ENCODE results near the gene DDR2.
A peak's percentile ranks its signal among the peaks of the same experiment; 100 is the strongest.

DDR2 gene

DNA sequence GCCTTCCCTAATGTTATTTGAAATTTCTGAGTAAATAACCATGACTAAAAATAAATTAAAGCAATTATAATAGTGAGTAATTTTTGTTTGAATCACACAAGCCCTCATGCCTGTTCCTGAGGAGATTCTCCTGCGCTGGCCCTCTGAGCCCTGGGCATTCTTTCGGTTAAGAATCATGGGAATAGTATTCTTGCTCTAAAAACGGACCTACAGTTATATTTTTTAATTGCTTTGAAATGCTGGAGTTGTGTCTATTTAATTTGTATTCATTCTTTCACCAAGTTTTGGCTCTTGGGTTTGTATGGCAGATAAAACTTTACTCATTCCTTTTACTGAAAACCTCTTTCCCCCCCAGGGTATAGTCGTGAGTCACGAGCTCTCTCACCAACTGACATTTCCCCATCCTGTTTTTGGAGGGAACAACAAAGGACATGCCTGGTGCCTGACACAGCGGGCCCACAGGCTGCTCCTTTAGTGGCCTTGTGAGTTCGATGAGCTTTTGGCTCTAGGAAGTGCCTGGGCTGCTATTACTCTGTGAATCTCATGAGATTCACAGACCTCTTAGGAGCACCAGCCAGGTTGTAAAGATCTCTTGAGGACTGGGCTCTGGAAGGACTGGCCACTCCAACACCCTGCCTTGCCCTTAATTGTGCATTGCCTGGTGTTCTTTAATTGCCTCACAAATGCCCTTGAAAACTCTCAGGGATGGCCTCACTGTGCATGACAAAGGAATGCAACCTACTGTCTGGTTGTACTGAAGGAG, 58.6 kb downstream of the DDR2 start:
- TF ChIP-seq CTCF (IDR thresholded peaks at IDR 0.05), result no peak
- Histone ChIP-seq H3K27me3 (no peaks in the 10 kb centered on the region), H3K4me1 (peaks cover 0 to 51% (median 20%) of the 10 kb centered on the region in 4 donors), H3K9me3 (no peaks in the 10 kb centered on the region), H3K27ac (peak overlapping the region; percentile 42 to 60), H3K36me3 (no peaks in the 10 kb centered on the region), H3K4me3 (no peak overlapping the region)
- DNase-seq, result peak; percentile 84 to 90
- intact Hi-C loops (cut with DNase I; ENCODE audit: low total_unique reads), result no loop called here

GRCh38 chr1:162691999-162692575, 59.8 kb downstream of the DDR2 start:
- no peaks in the 10 kb centered on the region for H3K27me3 ChIP-seq
- H3K27ac ChIP-seq, result peak overlapping the region; percentile 8 to 60
- intact Hi-C loops (cut with DNase I; ENCODE audit: low total_unique reads), result no loop called here
- no peaks in the 10 kb centered on the region for H3K9me3 ChIP-seq
- TF ChIP-seq CTCF (IDR thresholded peaks at IDR 0.05), result no peak
- H3K36me3 ChIP-seq, result no peaks in the 10 kb centered on the region
- H3K4me1 ChIP-seq, result peaks cover 0 to 63% (median 30%) of the 10 kb centered on the region in 4 donors
- no peak for DNase-seq
- no peak overlapping the region for H3K4me3 ChIP-seq

GRCh38 chr1:162694911-162695310, 62.6 kb downstream of the DDR2 start:
- Histone ChIP-seq H3K4me1 (peaks cover 0 to 47% (median 22%) of the 10 kb centered on the region in 4 donors), H3K36me3 (no peaks in the 10 kb centered on the region), H3K27ac (no peak overlapping the region), H3K9me3 (no peaks in the 10 kb centered on the region), H3K4me3 (no peak overlapping the region), H3K27me3 (no peaks in the 10 kb centered on the region)
- DNase-seq, result no peak
- intact Hi-C loops (cut with DNase I; ENCODE audit: low total_unique reads), result no loop called here
- no peak for TF ChIP-seq CTCF (IDR thresholded peaks at IDR 0.05)

GRCh38 chr1:162695687-162696086, 63.4 kb downstream of the DDR2 start:
- Histone ChIP-seq H3K9me3 (no peaks in the 10 kb centered on the region), H3K4me3 (no peak overlapping the region), H3K4me1 (peaks cover 0 to 39% (median 19%) of the 10 kb centered on the region in 4 donors), H3K27ac (peak overlapping the region in 1 of 2 donors; percentile 37), H3K36me3 (peaks cover 0 to 4% (median 0%) of the 10 kb centered on the region in 3 donors), H3K27me3 (no peaks in the 10 kb centered on the region)
- DNase-seq, result no peak
- intact Hi-C loops (cut with DNase I; ENCODE audit: low total_unique reads), result no loop called here
- TF ChIP-seq CTCF (IDR thresholded peaks at IDR 0.05), result no peak

GRCh38 chr1:162696286-162696862, 64.1 kb downstream of the DDR2 start:
- peaks cover 0 to 4% (median 0%) of the 10 kb centered on the region in 3 donors for H3K36me3 ChIP-seq
- TF ChIP-seq CTCF (IDR thresholded peaks at IDR 0.05), result no peak
- intact Hi-C loops (cut with DNase I; ENCODE audit: low total_unique reads), result no loop called here
- peaks cover 0 to 33% (median 14%) of the 10 kb centered on the region in 4 donors for H3K4me1 ChIP-seq
- peak overlapping the region; percentile 37 to 53 for H3K27ac ChIP-seq
- no peaks in the 10 kb centered on the region for H3K27me3 ChIP-seq
- H3K9me3 ChIP-seq, result no peaks in the 10 kb centered on the region
- DNase-seq, result peak; percentile 84 to 85
- H3K4me3 ChIP-seq, result no peak overlapping the region
